Ecto neural progenitor cell (in vitro differentiated cells): ENCODE results near the gene ATG4B.

Source experiments
- DNase-seq: peaks from one replicate; pipeline ENCODE4 v3.0.0-alpha.2; 2018; ENCODE audit warnings: low spot score

Gene ATG4B

DNA sequence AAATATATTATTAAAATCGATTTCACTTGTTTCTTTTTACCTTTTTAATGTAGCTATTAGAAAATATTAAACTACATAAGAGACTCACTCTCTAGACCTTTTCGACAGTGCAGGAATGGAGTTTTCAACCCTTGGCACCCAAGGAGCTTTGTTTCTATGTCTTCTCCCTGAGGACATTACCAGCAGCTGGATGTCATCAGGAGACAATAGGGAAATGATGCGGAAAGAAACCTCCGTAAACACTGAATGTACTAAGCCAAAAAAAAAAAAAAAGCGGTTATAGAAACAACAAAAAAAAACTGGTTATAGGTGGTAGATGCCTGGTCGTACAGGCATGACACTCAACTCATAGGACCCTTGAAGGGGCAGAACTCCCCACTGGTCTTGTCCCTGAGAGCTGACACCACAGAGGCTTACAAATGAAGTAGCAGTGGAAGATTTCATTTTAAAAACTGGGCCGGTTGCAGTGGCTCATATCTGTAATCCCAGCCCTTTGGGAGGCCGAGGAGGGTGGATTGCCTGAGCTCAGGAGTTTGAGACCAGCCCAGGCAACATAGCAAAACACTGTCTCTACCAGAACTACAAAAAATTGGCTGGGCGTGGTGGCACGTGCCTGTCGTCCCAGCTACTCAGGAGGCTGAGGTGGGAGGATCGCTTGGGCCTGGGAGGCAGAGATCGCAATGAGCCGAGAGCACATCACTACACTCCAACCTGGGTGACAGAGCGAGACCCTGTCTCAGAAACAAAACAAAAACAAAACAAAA lies 24.3 kb upstream of the ATG4B start:
- no peak for DNase-seq

DNA sequence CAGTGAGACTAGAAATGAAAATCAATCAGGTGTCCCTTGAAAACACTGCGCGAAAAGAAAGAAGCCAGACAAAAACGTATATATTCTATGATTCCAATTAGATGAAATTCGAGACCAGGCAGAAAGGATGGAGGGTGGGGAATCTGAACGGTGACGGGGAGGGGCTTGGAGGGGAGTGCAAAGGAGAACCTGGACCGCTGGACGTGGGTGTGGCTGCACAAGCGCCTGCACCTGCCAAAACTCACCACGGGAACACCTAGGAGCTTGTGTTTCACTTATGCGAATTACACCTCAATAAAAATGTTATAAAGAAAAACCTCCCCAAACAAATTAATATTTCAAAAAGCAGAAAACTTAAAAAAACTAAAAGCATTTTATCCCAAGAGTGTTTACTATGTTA lies 22.5 kb upstream of the ATG4B start:
- no peak for DNase-seq

DNA sequence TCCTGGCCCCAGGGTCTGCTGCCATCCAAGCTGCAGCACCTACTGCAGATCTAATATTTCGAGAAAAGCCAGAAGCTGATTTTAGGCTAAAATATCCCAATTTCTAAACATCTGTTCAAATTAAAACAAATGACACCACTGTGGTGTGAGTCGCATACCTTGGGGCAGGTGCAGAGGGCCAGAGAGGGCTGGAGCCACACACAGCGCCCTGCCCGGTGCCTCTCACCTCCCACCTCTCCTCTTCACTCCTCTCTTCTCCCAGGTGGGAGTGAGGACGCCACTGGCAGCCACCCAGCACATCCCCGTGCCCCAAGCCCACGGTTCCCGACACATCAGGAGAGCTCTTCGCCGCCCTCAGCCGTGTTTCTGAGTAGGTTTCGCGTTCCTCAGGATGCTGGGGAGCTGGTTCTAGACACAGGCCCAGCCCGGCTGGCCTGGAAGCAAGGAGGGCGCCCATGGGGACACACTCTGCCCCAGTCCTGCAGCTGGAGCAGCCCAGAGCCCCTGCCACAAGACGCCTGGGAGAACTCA lies 21.9 kb upstream of the ATG4B start:
- no peak for DNase-seq

DNA sequence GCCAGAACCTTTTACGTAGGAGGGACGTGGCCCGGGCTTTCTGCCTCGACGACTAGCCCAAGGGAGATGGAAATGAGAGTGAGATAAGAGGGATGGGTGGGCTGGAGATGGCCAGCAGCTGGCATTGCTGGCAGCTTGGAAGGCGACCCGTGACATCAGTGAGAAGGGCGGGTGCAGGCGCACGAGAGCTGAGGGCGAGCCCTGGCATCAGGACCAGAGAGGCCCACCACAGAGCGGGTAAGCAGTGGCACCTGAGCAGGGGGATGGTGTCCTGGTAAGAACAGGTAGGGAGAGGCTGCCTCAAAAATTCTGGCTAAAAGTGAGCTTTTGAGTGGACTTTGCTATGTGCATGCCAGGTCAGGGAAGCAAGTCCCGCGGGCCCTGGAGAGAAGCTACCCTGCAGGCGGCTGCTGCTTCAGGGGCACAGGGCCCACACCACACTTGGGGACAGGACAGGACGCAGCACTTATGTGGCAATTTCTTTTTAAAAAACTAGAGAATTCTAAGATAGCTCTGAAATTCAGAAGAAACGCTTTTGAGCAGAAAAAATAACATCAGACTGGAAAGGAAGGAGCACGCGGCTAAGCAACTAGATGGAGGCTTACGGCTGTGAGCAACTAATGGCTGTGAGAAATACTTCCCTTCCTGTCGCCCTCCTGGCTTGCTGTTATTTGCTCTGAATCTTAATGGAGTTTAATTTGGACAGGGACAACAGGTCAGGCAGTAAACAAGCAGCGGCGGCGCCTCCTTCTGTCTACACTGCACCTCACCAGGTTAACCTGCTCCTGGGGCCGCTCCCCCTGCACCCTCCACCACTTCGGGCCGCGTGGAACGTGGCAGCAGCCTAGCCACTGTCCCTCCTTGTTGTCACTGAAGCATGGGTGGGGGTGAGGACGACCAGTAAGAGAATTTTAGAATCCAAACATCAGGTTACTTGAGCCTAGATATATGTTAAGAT lies 21.0 kb upstream of the ATG4B start:
- no peak for DNase-seq

DNA sequence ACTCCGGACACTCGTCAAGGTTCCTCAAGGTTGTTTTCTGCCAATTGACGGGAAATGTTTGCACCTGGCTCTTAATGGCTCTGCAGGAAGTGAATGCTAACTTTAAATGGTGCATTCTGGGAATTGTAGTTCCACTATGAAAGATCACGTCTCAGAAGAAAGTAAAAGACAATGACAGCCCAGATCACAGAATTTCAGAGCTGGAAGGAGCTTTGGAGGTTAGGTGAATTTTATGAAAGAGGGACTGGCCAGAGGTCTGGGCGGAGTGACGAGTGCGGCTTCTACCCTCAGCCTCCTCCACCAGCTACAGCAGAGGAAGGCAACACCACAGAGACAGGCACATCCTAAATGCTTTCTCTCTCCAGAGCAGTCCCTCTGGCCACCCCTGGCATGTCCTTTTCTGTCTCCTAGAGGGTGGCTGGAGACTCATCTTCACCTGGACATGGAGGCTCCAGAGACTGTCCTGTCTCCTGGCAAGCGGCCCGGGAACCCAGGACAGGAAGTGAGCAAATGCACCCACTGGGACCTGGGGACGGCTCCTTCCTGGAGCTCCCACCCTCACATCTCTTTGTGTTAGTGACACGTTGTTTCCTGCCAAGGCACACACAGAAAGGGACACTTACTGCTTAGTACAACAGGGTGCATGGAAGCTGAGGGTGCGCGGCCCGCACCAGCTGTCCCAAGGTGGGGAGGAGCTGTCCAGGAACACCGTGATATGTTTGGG lies 19.9 kb upstream of the ATG4B start:
- DNase-seq = no peak

DNA sequence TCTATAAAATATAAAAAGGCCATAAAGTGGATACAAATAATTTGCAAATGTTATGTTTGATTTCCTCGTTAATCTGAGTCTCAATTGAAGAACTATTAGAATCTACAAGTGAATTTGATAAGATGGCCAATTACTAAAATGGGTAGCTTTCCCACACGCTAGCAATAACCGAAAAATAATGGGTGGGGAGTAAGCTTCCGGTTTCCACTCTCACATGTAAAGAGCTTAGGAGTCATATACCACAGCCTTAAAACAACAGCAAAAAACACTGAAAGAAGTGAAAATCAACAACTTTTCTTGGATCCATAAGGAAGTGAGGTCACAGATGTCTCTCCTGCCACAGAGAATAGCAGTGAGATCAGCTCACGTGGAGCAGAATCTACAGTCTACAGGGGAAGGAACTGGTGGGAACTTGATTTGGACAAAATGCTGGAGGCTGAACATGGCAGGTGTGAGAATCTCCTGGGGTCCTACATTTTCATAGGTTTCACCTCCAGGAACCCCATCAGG lies 19.1 kb upstream of the ATG4B start:
- no peak for DNase-seq

DNA sequence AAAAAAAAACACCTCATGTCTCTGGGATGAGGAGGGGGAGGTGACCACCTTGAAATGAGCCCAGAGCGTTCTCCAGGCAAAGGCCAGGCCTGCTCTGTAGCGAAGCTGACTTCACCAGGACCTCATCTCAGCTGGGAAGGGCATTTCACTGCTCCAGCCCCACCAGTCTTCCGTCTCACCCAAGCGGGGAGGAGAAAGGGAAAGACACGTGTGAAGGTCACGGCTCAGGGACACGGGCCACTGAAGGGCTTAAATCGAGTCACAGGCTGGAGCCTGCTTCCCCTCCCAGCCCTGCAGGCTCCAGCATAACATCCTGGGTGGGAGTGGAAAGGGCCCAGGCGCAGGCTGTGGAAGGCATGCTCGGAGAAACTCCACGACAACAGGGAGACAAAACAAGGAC lies 18.7 kb upstream of the ATG4B start:
- DNase-seq = no peak

DNA sequence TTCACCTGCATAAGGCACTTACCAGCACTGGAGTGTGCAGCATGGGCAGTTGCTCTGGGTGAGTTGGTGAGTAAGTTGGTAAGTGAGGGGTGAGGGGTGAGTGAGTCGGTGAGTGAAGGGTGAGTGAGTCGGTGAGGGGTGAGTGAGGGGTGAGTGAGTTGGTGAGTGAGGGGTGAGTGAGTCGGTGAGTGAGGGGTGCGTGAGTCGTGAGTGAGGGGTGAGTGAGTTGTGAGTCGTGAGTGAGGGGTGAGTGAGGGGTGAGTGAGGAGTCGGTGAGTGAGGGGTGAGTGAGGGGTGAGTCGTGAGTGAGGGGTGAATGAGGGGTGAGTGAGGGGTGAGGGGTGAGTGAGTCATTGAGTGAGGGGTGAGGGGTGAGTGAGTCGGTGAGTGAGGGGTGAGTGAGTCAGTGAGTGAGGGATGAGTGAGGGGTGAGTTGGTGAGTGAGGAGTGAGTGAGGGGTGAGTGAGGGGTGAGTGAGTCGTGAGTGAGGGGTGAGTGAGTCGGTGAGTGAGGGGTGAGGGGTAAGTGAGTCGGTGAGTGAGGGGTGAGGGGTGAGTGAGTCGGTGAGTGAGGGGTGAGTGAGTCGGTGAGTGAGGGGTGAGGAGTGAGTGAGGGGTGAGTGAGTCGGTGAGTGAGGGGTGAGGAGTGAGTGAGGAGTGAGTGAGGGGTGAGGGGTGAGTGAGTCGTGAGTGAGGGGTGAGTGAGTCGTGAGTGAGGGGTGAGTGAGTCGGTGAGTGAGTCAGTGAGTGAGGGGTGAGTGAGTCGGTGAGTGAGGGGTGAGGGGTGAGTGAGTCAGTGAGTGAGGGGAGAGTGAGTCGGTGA lies 17.7 kb upstream of the ATG4B start:
- no peak for DNase-seq

DNA sequence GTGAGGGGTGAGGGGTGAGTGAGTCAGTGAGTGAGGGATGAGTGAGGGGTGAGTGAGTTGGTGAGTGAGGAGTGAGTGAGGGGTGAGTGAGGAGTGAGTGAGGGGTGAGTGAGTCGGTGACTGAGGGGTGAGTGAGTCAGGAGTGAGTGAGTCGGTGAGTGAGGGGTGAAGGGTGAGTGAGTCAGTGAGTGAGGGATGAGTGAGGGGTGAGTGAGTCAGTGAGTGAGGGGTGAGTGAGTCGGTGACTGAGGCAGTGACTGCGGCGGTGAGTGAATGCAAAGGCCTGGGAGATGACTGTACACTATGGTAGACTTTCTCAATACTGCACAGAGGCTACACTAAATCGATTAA lies 17.1 kb upstream of the ATG4B start:
- DNase-seq = no peak

DNA sequence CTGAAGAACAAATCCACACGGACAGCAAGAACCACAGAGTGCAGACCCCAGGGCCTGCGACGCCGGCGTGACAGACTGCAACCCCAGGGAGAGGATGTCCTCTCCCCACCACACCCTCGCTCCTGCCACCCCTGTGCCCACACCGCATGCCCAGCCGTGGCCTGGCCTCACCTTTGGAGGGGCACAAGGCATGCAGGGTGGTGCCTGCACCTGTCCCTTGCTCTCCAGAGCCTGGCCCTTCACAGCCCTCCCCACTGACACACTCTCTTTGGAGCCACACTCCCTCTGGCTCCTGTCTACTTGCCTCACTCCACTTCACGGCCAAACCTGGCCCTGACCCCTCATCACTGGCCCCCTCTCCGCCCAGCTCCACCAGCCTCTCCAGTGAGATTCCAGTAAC lies 9.8 kb upstream of the ATG4B start:
- DNase-seq = no peak

DNA sequence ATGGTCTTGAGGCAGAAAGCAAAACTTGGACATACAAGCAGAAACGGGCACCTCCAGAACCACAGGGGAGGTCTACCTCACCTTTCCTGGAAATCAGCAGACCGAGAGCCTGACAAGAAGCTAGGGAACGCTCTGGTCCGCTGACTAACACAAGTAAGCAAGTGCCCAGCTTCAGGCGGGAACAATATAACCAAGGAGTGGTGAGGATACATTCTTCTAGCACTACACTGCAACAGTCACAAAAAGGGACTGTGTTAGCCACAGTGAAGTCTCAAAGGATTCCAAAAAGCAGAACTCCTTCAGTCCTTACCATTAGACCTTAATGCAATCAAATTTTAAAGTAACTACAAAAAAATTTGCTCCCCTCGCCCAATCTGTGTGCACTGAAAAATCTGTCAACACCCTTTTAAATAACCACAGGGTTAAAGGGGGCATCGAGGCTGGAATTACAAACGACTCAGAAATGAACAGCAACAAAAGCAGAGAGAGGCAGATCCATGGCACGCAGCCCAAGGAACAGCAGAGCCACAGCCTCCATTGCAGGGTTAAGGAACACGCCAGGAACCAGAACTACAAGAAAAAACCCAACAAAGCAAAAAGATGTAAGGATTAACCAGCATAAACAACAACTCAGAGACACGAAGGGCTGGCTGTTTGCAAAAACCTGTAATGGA lies 7.6 kb upstream of the ATG4B start:
- no peak for DNase-seq

DNA sequence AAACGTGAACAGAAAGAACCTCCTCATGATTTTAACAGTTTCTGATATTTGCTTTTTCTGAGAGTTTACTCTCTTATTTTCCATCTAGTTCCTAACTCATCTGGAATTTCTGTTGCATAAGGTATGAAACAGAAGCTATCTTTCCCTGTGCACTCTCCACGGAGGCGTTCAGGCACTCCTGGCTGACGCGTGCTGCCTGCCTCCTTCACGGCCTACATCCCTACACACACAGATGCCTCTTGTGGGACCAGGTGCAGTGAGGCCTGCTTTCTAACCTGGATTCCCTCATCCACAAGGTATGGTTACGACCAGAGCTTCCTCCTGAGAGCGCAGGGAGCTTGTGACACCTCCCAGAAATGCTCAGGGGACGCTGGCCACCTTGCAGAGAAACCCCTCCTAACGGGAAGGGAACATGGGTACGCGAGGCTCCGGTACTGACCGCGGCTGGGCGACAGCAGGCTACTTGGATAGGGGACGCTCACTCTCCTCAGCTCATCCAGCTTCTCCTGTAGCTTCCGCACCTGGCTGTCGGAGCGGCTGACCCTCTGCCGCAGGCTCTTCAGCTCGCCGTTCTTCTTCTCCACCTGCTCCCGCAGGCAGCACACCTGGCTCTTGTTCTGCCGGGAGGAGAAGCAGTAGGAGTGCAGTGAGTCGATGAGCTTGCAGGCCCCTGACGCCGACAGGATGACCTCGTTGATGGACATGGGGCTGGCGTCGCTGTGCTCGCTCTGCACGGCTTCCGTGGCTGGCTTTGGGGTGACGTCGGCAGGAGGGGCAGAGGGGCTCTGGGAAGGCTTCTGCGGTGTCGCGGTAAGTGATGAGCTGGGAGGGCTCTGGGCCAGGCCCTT lies 4.8 kb upstream of the ATG4B start:
- no peak for DNase-seq

DNA sequence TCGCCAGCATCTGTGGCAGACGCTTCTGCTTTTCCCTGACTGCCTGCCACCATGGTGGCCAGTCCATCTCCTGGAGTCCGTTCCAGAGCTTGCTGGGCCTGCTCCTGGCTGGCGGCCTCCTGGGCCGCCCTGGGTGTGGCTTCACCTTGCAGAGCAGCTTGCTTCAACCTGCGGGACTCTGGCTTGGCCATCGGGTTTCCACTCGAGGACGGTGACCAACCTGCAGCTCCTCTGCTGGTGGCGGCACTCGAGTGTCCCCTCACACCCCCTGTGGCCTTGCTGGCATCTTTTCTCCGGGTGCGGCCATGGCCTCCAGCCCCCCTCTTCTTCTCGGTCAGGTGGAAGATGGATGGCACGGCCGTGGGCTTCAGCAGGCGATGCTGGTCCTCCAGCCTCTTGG lies 3.9 kb upstream of the ATG4B start:
- no peak for DNase-seq

DNA sequence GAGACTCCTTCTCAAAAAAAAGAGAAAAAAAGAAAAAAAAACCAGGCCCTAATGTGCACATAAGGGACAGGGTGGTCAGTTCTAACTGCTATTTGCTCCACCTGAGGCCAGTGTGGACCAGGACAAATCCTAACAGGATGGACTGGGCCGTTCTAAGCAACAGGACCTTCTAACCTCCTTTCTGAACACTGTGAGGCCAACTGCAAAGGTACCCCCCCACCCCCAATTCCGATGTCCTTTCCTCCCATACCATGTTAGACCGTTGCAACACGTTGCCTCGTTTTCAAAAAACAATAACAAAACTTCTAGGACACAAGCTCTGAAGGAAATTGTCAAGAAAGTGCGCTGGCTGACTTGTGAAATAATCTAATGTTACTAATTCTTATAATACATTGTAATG lies 1.7 kb upstream of the ATG4B start:
- DNase-seq = no peak

DNA sequence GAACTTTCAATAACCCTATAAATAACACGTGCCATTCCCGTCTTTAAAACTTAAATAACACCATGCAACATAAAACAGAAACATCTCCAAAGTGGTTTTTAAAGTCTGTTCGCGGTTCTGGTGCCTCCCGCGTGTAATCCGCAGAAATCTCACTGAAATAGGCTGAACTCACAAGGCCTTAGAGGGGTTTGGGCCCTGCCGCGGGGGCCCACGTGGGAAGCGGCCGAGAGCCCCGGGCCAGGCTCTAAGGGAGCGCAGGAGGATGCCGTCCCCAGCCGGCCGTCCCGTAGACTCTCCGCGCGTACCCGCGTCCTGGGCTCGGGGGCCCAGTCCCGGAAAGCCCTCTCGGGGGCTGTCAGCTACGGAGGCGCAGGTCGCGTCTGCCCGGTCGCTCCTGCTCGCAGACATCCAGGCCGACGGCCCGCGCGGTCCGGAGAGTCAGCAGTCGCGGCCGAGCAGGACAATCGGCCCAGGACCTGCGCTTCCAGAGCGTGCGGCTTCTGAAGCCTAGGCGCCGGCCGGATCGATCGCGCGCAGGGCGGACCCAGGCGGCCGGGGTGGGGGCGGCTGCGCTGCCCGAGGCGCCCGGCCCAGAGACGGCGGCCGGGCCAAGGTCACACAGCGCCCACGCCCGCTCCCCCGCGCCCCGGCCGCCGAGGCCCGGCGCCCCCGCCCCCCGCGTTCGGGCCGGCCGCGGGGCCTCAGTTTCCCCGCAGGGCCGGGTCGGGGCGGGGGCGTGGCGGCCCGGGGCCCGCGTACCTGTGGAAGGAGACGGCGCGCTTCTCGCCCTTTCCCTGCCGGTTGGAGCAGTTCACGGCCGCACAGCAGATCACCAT lies 1.1 kb upstream of the ATG4B start:
- DNase-seq = peak; percentile 72

DNA sequence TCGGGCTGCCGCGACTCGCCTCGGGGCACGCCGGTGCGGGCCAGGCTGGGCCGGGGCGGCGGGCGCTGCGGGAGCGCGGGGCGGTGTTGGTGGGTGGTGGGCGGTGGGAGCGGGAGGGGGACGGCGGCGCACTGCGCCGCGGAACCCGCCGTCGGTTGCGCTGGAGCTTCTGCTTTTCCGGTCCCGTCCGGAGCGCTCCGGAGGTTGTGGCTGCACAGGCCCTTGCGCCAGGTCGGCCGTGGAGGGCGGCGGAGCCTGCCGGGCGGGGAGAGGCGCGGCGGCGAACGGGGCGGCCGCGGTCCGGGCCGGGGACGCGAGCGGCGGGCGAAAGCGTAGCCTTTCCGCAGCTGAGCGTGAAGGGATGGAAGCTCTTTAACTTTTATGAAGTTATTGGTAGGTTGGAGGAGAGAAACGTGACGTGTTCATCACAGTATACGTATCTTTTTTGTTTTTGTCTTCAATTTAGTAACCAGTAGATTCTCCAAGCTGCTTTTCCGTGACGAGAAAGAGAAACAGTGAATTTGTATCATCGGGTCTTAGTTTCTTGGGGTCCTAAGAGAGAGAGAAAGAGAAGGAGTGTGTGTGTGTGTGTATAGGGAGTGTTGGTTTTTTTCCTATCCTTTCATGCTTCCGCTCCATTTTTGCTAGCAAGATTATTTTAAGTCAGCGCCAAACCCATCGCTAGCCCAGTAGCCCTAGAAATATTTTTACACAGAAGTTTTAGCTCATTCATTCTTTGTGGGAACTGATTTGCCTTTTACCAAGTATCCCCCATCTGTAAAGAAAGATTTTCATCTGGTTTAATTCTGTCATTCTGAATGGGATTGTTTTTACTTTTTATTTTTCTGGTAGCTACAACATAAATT lies 535 bp downstream of the ATG4B start:
- no peak for DNase-seq

DNA sequence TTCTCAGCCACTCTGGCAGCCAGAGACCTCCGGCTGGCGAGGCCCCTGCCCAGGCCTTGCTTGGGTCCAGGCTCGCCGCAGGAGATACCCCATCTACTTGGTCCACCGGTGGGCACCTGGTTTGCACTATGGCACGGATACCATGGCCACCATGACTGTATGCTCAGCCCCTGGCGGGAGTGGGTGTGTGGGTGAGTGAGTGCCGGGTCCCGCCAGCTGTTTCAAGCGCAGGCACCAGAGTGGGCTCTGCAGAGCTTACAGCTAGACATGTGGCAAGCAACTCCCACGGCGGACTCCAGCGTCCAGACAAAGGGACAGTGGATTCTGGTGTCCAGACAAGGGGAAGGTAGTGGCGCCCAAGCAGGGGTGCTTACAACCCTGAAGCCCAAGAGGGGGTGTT lies 1.4 kb downstream of the ATG4B start:
- no peak for DNase-seq

DNA sequence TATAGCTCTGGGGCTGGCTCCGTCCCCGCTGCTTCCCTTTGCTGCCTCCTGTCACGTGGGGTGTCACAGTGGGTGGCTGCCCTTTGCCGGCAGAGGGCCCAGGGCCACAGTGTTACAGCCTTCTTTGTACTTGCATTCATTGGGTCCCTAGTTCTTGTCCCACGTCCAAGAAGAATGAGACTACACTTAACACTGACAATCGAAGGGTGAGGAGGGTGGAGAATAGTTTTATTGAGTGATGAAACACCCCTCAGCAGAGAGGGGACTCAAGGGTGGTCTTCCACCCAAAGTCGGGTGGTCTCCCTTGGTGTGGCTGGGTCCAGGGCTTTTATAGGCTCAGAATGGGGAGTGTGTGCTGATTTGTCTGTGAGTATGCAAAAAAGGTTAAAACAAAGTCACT lies 1.9 kb downstream of the ATG4B start:
- no peak for DNase-seq
